Spleen (tissue), 11 donors: ENCODE data around the gene KHDC4. TPM values are rescaled to one million over a fixed set of nuclear protein-coding genes. Genes with fewer than 3 reads are reported as not detected.
"Not testable (repeated sequence)": the region's sequence is repeated elsewhere in the genome, so short reads cannot be mapped to it uniquely, and the experiment has no call there.

Source experiments
- DNase-seq: peaks from one replicate; pipeline ENCODE4 v3.0.0-alpha.2; 2020
- H3K27ac ChIP-seq, 8 donors: fragments of 200-600 bp; sonication (generic) in 7 of 8; 1 replicate in 4 of 8; 2 replicates in 4 of 8; pipeline versions ENCODE4 v1.5.0 to v1.8.0; 2016 to 2021; ENCODE audit warnings: inconsistent platforms in 4 of 8, mild to moderate bottlenecking in 4 of 8, moderate library complexity in 1 of 8
- H3K27me3 ChIP-seq, 7 donors: fragments of 200-600 bp; sonication (generic) in 6 of 7; replicated peaks in 1 of 7; 1 replicate in 4 of 7; 2 replicates in 3 of 7; pipeline versions ENCODE4 v1.5.0 to v1.8.0; 2016 to 2021; ENCODE audit warnings: inconsistent platforms in 3 of 7, mild to moderate bottlenecking in 1 of 7
- H3K36me3 ChIP-seq, 6 donors: fragments of 200-600 bp; sonication (generic) in 5 of 6; 1 replicate in 4 of 6; 2 replicates in 2 of 6; pipeline versions ENCODE4 v1.5.0 to v1.8.0; 2016 to 2021; ENCODE audit warnings: inconsistent platforms in 2 of 6
- H3K4me1 ChIP-seq, 6 donors: fragments of 200-600 bp; sonication (generic) in 5 of 6; 1 replicate in 3 of 6; 2 replicates in 3 of 6; pipeline versions ENCODE4 v1.5.0 to v1.8.0; 2016 to 2021; ENCODE audit warnings: inconsistent platforms in 3 of 6
- H3K4me3 ChIP-seq, 8 donors: fragments of 200-600 bp; sonication (generic) in 7 of 8; 1 replicate in 4 of 8; 2 replicates in 4 of 8; pipeline versions ENCODE4 v1.5.0 to v1.8.0; 2016 to 2021; ENCODE audit warnings: inconsistent platforms in 4 of 8, mild to moderate bottlenecking in 4 of 8, moderate library complexity in 2 of 8
- H3K9me3 ChIP-seq, 8 donors: fragments of 200-600 bp; sonication (generic) in 7 of 8; 1 replicate in 4 of 8; 2 replicates in 4 of 8; pipeline versions ENCODE4 v1.5.0 to v1.8.0; 2016 to 2021; ENCODE audit warnings: inconsistent platforms in 4 of 8
- POLR2A ChIP-seq, 3 donors: fragments of 450-650 bp; IDR thresholded peaks; one replicate each; pipeline ENCODE4 v1.5.1; 2017; ENCODE audit warnings: antibody characterized with exemption in 3 of 3, mild to moderate bottlenecking in 1 of 3
- POLR2AphosphoS5 ChIP-seq, 3 donors: sonication (generic); formaldehyde crosslinking; IDR thresholded peaks; one replicate each; pipeline ENCODE4 v1.5.1; 2017; ENCODE audit warnings: antibody characterized with exemption in 3 of 3
- WGBS, 5 donors: extraction: QIAGEN DNeasy Blood & Tissue Kit in 3 of 5; methylation state at CpG; one replicate each; pipeline versions ENCODE4 v1.1.5 to v1.1.7; 2013 to 2018; 5-methylcytosine and 5-hydroxymethylcytosine counted together
- intact Hi-C: fragments of 100-400 bp; cut with DNase I; formaldehyde crosslinking; loops from one replicate; pipeline ENCODE4 v1.15.0; 2023; ENCODE audit warnings: low total_unique reads
- polyA plus RNA-seq, 3 donors: library from polyadenylated mRNA; stranded (reverse); fragments of 200-250 nt; gene quantifications; one replicate each; pipeline ENCODE4 v1.2.1, GENCODE V29; 2013
- total RNA-seq, 7 donors: library from RNA; depleted of rRNA in 3 of 7; stranded (reverse); fragments of >200 nt in 3 of 7; fragmentation: NEBNext Ultra II Directional in 4 of 7; extraction: Animal tissue kit (Norgen Biotek cat#: 25700) in 4 of 7; gene quantifications; one replicate each; pipeline versions ENCODE4 v1.1.0 to v1.2.1, GENCODE V29; 2016 to 2021
- TF ChIP-seq, protein P1 (sequence below), 11 experiments: fragments of 200-600 bp in 7 of 11; fragments of 450-650 bp in 4 of 11; sonication (generic) in 4 of 11; IDR thresholded peaks in 8 of 11; conservative IDR thresholded peaks in 3 of 11; 1 replicate in 7 of 11; 2 replicates in 4 of 11; pipeline versions ENCODE4 v1.4.0 to v1.8.0; 2016 to 2021; ENCODE audit warnings: antibody characterized with exemption in 11 of 11, inconsistent platforms in 4 of 11, mild to moderate bottlenecking in 1 of 11
- donor health status: healthy with polysubstance abuse.
- donor health status: DM: no; HTN: no; CAD: no; lungs with moderate emphysema.
- donor health status: DM: no; HTN: no; CAD: no.
- donor health status: Bipolar disorder and iron deficiency.
- donor health status: healthy.
- donor health status: DM: no; HTN: no; CAD: no.
- donor health status: DM: yes; HTN: yes; CAD: no.

The KHDC4 gene
- total and polyA plus RNA-seq, 10 donors: 24.9 to 70.5 (median 50.7) TPM

DNA sequence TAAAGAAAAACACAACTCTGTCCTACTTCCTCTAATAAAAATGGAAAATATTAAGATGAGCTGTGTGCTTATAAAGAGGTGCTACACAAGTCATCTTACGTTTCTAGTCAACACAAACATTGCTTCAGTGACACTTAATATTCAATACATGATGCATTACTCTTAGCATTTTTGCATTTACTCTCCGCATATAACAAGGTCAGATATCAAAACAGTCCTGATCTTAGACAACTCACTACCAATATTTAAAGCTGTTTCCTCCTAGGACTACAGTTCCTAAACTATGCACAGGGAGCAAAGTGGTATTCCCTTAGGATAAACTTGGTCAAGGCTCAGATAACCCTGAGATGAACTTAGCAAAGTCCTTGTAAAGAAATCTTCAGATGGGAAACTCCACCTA lies 35.3 kb downstream of the KHDC4 start:
- no peaks in the 10 kb centered on the region for H3K27me3 ChIP-seq
- no peaks in the 10 kb centered on the region for H3K9me3 ChIP-seq
- TF ChIP-seq, protein P1, sequence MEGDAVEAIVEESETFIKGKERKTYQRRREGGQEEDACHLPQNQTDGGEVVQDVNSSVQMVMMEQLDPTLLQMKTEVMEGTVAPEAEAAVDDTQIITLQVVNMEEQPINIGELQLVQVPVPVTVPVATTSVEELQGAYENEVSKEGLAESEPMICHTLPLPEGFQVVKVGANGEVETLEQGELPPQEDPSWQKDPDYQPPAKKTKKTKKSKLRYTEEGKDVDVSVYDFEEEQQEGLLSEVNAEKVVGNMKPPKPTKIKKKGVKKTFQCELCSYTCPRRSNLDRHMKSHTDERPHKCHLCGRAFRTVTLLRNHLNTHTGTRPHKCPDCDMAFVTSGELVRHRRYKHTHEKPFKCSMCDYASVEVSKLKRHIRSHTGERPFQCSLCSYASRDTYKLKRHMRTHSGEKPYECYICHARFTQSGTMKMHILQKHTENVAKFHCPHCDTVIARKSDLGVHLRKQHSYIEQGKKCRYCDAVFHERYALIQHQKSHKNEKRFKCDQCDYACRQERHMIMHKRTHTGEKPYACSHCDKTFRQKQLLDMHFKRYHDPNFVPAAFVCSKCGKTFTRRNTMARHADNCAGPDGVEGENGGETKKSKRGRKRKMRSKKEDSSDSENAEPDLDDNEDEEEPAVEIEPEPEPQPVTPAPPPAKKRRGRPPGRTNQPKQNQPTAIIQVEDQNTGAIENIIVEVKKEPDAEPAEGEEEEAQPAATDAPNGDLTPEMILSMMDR (IDR thresholded peaks at IDR 0.05 in 8 of 11, conservative IDR thresholded peaks at IDR 0.05 in 3 of 11): no peak
- TF ChIP-seq POLR2AphosphoS5 (IDR thresholded peaks at IDR 0.05): no peak
- no peak for TF ChIP-seq POLR2A (IDR thresholded peaks at IDR 0.05)
- peaks cover 6 to 88% (median 72%) of the 10 kb centered on the region in 6 donors for H3K36me3 ChIP-seq
- intact Hi-C loops: no loop called here
- WGBS, 5 donors: 68 to 84% (median 75%) methylated on average over 2 of the region's 2 CpGs
- no peak for DNase-seq
- peak overlapping the region in 1 of 8 donors; percentile 25 for H3K27ac ChIP-seq
- H3K4me1 ChIP-seq: peaks cover 0 to 7% (median 3%) of the 10 kb centered on the region in 6 donors
- no peak overlapping the region for H3K4me3 ChIP-seq

- intact Hi-C loops: no loop called here
- TF ChIP-seq, protein P1 (IDR thresholded peaks at IDR 0.05 in 8 of 11, conservative IDR thresholded peaks at IDR 0.05 in 3 of 11): no peak
- no peak for TF ChIP-seq POLR2AphosphoS5 (IDR thresholded peaks at IDR 0.05)
- no peak for TF ChIP-seq POLR2A (IDR thresholded peaks at IDR 0.05)
- 95 to 100% (median 99%) methylated on average over 1 of the region's 1 CpG for WGBS, 5 donors
- no peak overlapping the region for H3K27ac ChIP-seq
- H3K4me1 ChIP-seq: peaks cover 0 to 18% (median 14%) of the 10 kb centered on the region in 6 donors
- H3K4me3 ChIP-seq: no peak overlapping the region
- no peaks in the 10 kb centered on the region for H3K27me3 ChIP-seq
- peaks cover 6 to 77% (median 61%) of the 10 kb centered on the region in 6 donors for H3K36me3 ChIP-seq
- DNase-seq: no peak
- H3K9me3 ChIP-seq: no peaks in the 10 kb centered on the region
Measured at GRCh38 chr1:155897746-155898145, 36.5 kb downstream of the KHDC4 start.

- H3K36me3 ChIP-seq: peaks cover 3 to 64% (median 49%) of the 10 kb centered on the region in 6 donors
- peaks cover 0 to 20% (median 14%) of the 10 kb centered on the region in 6 donors for H3K4me1 ChIP-seq
- H3K27me3 ChIP-seq, H3K27ac ChIP-seq, H3K9me3 ChIP-seq, H3K4me3 ChIP-seq, DNase-seq, intact Hi-C loops: not testable (repeated sequence)
- WGBS, 5 donors: 91 to 98% (median 97%) methylated on average over 8 of the region's 8 CpGs
Measured at GRCh38 chr1:155896476-155896875, 37.7 kb downstream of the KHDC4 start.

DNA sequence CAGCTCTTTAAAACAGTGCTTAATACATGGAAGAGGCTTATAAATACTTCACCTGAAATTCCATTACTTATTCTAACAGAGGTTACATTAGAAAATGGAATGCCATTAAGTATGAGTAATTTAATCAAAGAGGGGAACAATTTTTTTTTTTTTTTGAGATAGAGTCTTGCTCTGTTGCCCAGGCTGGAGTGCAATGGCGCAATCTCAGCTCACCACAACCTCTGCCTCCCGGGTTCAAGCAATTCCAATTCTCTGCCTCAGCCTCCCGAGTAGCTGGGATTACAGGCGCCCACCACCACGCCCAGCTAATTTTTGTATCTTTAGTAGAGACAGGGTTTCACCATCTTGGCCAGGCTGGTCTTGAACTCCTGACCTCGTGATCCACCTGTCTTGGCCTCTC lies 38.6 kb downstream of the KHDC4 start:
- WGBS, 5 donors: 91 to 97% (median 95%) methylated on average over 6 of the region's 6 CpGs

GRCh38 chr1:155893389-155894142 lies 40.6 kb downstream of the KHDC4 start:
- DNase-seq: no peak
- WGBS, 5 donors: 56 to 73% (median 59%) methylated on average over 10 of the region's 10 CpGs
- no peaks in the 10 kb centered on the region for H3K9me3 ChIP-seq
- H3K27ac ChIP-seq: peak overlapping the region in 7 of 8 donors; percentile 67 to 79 (median 72)
- TF ChIP-seq, protein P1 (IDR thresholded peaks at IDR 0.05 in 8 of 11, conservative IDR thresholded peaks at IDR 0.05 in 3 of 11): no peak
- TF ChIP-seq POLR2AphosphoS5 (IDR thresholded peaks at IDR 0.05): peak in 1 of 3 donors; percentile 41
- TF ChIP-seq POLR2A (IDR thresholded peaks at IDR 0.05): no peak
- no peaks in the 10 kb centered on the region for H3K27me3 ChIP-seq
- H3K36me3 ChIP-seq: peaks cover 0 to 35% (median 22%) of the 10 kb centered on the region in 6 donors
- H3K4me3 ChIP-seq: no peak overlapping the region
- peaks cover 0 to 20% (median 14%) of the 10 kb centered on the region in 6 donors for H3K4me1 ChIP-seq
- intact Hi-C loops: no loop called here

More for the DNA sequence above, 38.6 kb downstream of the KHDC4 start:
- Histone ChIP-seq H3K4me1 (peaks cover 0 to 20% (median 14%) of the 10 kb centered on the region in 6 donors), H3K36me3 (peaks cover 3 to 56% (median 41%) of the 10 kb centered on the region in 6 donors)
- DNase-seq, intact Hi-C loops, H3K4me3 ChIP-seq, H3K9me3 ChIP-seq, H3K27ac ChIP-seq, H3K27me3 ChIP-seq: not testable (repeated sequence)
